SK-N-SH (cell line): Measurements from ENCODE around the gene ING2.
A peak's percentile ranks its signal among the peaks of the same experiment; 100 is the strongest.

ENCODE experiments used
- CTCF ChIP-seq: fragments of 200-600 bp; sonication (generic); IDR thresholded peaks from 2 replicates; pipeline ENCODE4 v1.6.1; 2017; ENCODE audit warnings: antibody characterized with exemption, mild to moderate bottlenecking, moderate library complexity
- EZH2phosphoT487 ChIP-seq: fragments of 200-600 bp; sonication (generic); IDR thresholded peaks from 2 replicates; pipeline ENCODE4 v1.6.1; 2017; ENCODE audit warnings: low read depth, mixed run types, mild to moderate bottlenecking, antibody characterized with exemption, moderate library complexity, borderline replicate concordance
- FOSL2 ChIP-seq: IDR thresholded peaks from 2 replicates; pipeline ENCODE4 v1.4.0; 2012; ENCODE audit warnings: low read depth, mild to moderate bottlenecking, moderate library complexity, borderline replicate concordance
- POLR2AphosphoS5 ChIP-seq: IDR thresholded peaks from 2 replicates; pipeline ENCODE4 v1.6.1; 2012; ENCODE audit warnings: low read depth, low read length
- ZBTB33 ChIP-seq: IDR thresholded peaks from 2 replicates; pipeline ENCODE4 v1.4.0; 2012; ENCODE audit warnings: low read depth, borderline replicate concordance

- TF ChIP-seq FOSL2 (peak; percentile 20; the same call in 1 of the 2 replicates), CTCF (no peak), ZBTB33 (no peak), POLR2AphosphoS5 (no peak), EZH2phosphoT487 (no peak)
Measured at GRCh38 chr4:183469936-183470335, 34.9 kb upstream of the ING2 start.
